Stimulated activated CD4-positive, alpha-beta T cell treated with anti-CD3 and anti-CD28 coated beads, Interleukin-2, amount 100 ng/mL, for 4 hours (primary cell): Measurements from ENCODE around the gene PKMYT1.
"Not testable (repeated sequence)": the region's sequence is repeated elsewhere in the genome, so short reads cannot be mapped to it uniquely, and the experiment has no call there.

ENCODE experiments used
- DNase-seq: peaks from one replicate; pipeline ENCODE4 v3.0.0-alpha.2; 2020; ENCODE audit warnings: low read depth

The PKMYT1 gene

GRCh38 chr16:2960183-2961010, 19.8 kb downstream of the PKMYT1 start:
- no peak for DNase-seq

GRCh38 chr16:2959206-2959605, 21.0 kb downstream of the PKMYT1 start:
- no peak for DNase-seq

- no peak for DNase-seq
These were observed 23.7 kb downstream of the PKMYT1 start for GRCh38 chr16:2956579-2956956.

- DNase-seq = no peak
These were observed 24.3 kb downstream of the PKMYT1 start for GRCh38 chr16:2955779-2956578.

- DNase-seq = no peak
These were observed 24.8 kb downstream of the PKMYT1 start for GRCh38 chr16:2955438-2955778.

GRCh38 chr16:2954656-2955381, 25.4 kb downstream of the PKMYT1 start:
- no peak for DNase-seq

GRCh38 chr16:2953706-2954627, 26.3 kb downstream of the PKMYT1 start:
- DNase-seq = no peak

- no peak for DNase-seq
These were observed 27.6 kb downstream of the PKMYT1 start for GRCh38 chr16:2952679-2953078.

GRCh38 chr16:2950773-2951172, 29.5 kb downstream of the PKMYT1 start:
- no peak for DNase-seq

- DNase-seq = no peak
These were observed 29.9 kb downstream of the PKMYT1 start for GRCh38 chr16:2950353-2950724.

- no peak for DNase-seq
These were observed 30.4 kb downstream of the PKMYT1 start for GRCh38 chr16:2949705-2950352.

- DNase-seq = no peak
These were observed 31.2 kb downstream of the PKMYT1 start for GRCh38 chr16:2948807-2949704.

GRCh38 chr16:2946649-2947048, 33.6 kb downstream of the PKMYT1 start:
- DNase-seq = no peak

- not testable (repeated sequence) for DNase-seq
These were observed 36.5 kb downstream of the PKMYT1 start for GRCh38 chr16:2943716-2944115.

- DNase-seq = no peak
These were observed 38.2 kb downstream of the PKMYT1 start for GRCh38 chr16:2942045-2942444.

- DNase-seq = no peak
These were observed 40.3 kb downstream of the PKMYT1 start for GRCh38 chr16:2939968-2940367.

GRCh38 chr16:2938206-2938605, 42.0 kb downstream of the PKMYT1 start:
- no peak for DNase-seq

GRCh38 chr16:2937170-2937569, 43.1 kb downstream of the PKMYT1 start:
- DNase-seq = no peak

- no peak for DNase-seq
These were observed 43.7 kb downstream of the PKMYT1 start for GRCh38 chr16:2936436-2937011.

- no peak for DNase-seq
These were observed 45.8 kb downstream of the PKMYT1 start for GRCh38 chr16:2934450-2934849.
